Testis (tissue), 2 donors: ENCODE measurements around the gene IP6K1.
"Not testable (repeated sequence)": the region's sequence is repeated elsewhere in the genome, so short reads cannot be mapped to it uniquely, and the experiment has no call there.

Source experiments
- CTCF ChIP-seq, 3 experiments: fragments of 450-650 bp in 2 of 3; fragments of 200-600 bp in 1 of 3; sonication (generic) in 1 of 3; IDR thresholded peaks; one replicate each; pipeline ENCODE4 v1.5.1; 2016 to 2019; ENCODE audit warnings: antibody characterized with exemption in 3 of 3, mild to moderate bottlenecking in 2 of 3, moderate library complexity in 1 of 3
- POLR2A ChIP-seq: fragments of 450-650 bp; IDR thresholded peaks from one replicate; pipeline ENCODE4 v1.6.1; 2017; ENCODE audit warnings: antibody characterized with exemption, mild to moderate bottlenecking, moderate library complexity

GRCh38 chr3:49689908-49690624, 96.3 kb downstream of the IP6K1 start:
- TF ChIP-seq CTCF (IDR thresholded peaks at IDR 0.05); POLR2A: not testable (repeated sequence)
